Smooth muscle cell (in vitro differentiated cells): Measurements from ENCODE around the gene LRPAP1. TPM values are rescaled to one million over a fixed set of nuclear protein-coding genes. Genes with fewer than 3 reads are reported as not detected.

Experiments
- DNase-seq: peaks from one replicate; lab custom pipeline; 2025; ENCODE audit not compliant: unreplicated experiment; lab: John Stamatoyannopoulos, UW
- H2AFZ ChIP-seq: fragments of 200-600 bp; sonication (generic); 2 replicates; pipeline ENCODE4 v1.6.0; 2016; ENCODE audit warnings: antibody characterized with exemption, low read depth, mild to moderate bottlenecking
- H3F3A ChIP-seq: fragments of 200-600 bp; sonication (generic); 2 replicates; pipeline ENCODE4 v1.6.0; 2017; ENCODE audit warnings: antibody characterized with exemption, low read depth
- H3K27ac ChIP-seq: fragments of 200-600 bp; sonication (generic); 2 replicates; pipeline ENCODE4 v1.5.1; 2016; ENCODE audit warnings: low read depth, mild to moderate bottlenecking
- H3K27me3 ChIP-seq: fragments of 200-600 bp; sonication (generic); 2 replicates; pipeline ENCODE4 v1.6.1; 2016; ENCODE audit warnings: low read depth, mild to moderate bottlenecking
- H3K36me3 ChIP-seq: fragments of 200-600 bp; sonication (generic); 2 replicates; pipeline ENCODE4 v1.5.1; 2016; ENCODE audit warnings: low read depth
- H3K4me1 ChIP-seq: fragments of 200-600 bp; sonication (generic); 2 replicates; pipeline ENCODE4 v1.5.1; 2016; ENCODE audit warnings: low read depth
- H3K4me2 ChIP-seq: fragments of 200-600 bp; sonication (generic); 2 replicates; pipeline ENCODE4 v1.6.0; 2016; ENCODE audit warnings: mild to moderate bottlenecking
- H3K4me3 ChIP-seq: fragments of 200-600 bp; sonication (generic); 2 replicates; pipeline ENCODE4 v1.5.1; 2016; ENCODE audit warnings: mild to moderate bottlenecking
- H3K79me2 ChIP-seq: fragments of 200-600 bp; sonication (generic); 2 replicates; pipeline ENCODE4 v1.6.0; 2016; ENCODE audit warnings: low read depth, mild to moderate bottlenecking
- H3K9ac ChIP-seq: fragments of 200-600 bp; sonication (generic); 2 replicates; pipeline ENCODE4 v1.6.0; 2016; ENCODE audit warnings: low read depth
- H3K9me3 ChIP-seq: fragments of 200-600 bp; sonication (generic); replicated peaks from 2 replicates; pipeline ENCODE4 v1.5.1; 2016; ENCODE audit warnings: low read depth
- H4K20me1 ChIP-seq: fragments of 200-600 bp; sonication (generic); 2 replicates; pipeline ENCODE4 v1.6.0; 2016; ENCODE audit warnings: low read depth
- CTCF ChIP-seq: fragments of 200-600 bp; sonication (generic); IDR thresholded peaks from 2 replicates; pipeline ENCODE4 v1.5.1; 2017; ENCODE audit warnings: borderline replicate concordance, mild to moderate bottlenecking, antibody characterized with exemption; ENCODE audit not compliant: insufficient read depth, poor library complexity, severe bottlenecking
- WGBS: methylation state at CpG from one replicate; pipeline ENCODE4 v1.1.7; 2016; ENCODE audit warnings: low lambda C conversion rate; 5-methylcytosine and 5-hydroxymethylcytosine counted together
- polyA plus RNA-seq: library from polyadenylated mRNA; unstranded; fragments of >200 nt; fragmentation: Nextera tagmentation; extraction: Ambion mirVana; gene quantifications from 2 replicates; pipeline ENCODE4 v1.2.1, GENCODE V29; 2016
- total RNA-seq: library from RNA; depleted of rRNA; stranded (reverse); fragments of >200 nt; gene quantifications from 2 replicates; pipeline ENCODE4 v1.2.3, GENCODE V29; 2014

The LRPAP1 gene
- total and polyA plus RNA-seq, 2 experiments from 2014 or later, result 82.6 to 277 TPM

- no peaks in the 10 kb centered on the region for H3K9me3 ChIP-seq
- no peaks in the 10 kb centered on the region for H3F3A ChIP-seq
- peaks cover 31% of the 10 kb centered on the region for H3K27me3 ChIP-seq
- no peak for TF ChIP-seq CTCF
- H3K4me1 ChIP-seq, result no peaks in the 10 kb centered on the region
- no peak for DNase-seq
- H3K27ac ChIP-seq, result no peak overlapping the region
- no peak overlapping the region for H3K4me3 ChIP-seq
- H3K9ac ChIP-seq, result no peak overlapping the region
- H3K79me2 ChIP-seq, result no peaks in the 10 kb centered on the region
- no peaks in the 10 kb centered on the region for H4K20me1 ChIP-seq
- H2AFZ ChIP-seq, result no peak overlapping the region
- no peaks in the 10 kb centered on the region for H3K36me3 ChIP-seq
- H3K4me2 ChIP-seq, result no peak overlapping the region
- WGBS, result 84% methylated on average over 15 of the region's 15 CpGs
Measured at GRCh38 chr4:3464349-3464905, 67.8 kb downstream of the LRPAP1 start.

- no peak overlapping the region for H3K9ac ChIP-seq
- H2AFZ ChIP-seq, result no peak overlapping the region
- H3K27me3 ChIP-seq, result peaks cover 31% of the 10 kb centered on the region
- no peak for TF ChIP-seq CTCF
- H3K4me2 ChIP-seq, result peak overlapping the region; percentile 92
- H3K9me3 ChIP-seq, result no peaks in the 10 kb centered on the region
- H3F3A ChIP-seq, result no peaks in the 10 kb centered on the region
- H4K20me1 ChIP-seq, result no peaks in the 10 kb centered on the region
- H3K4me3 ChIP-seq, result peak overlapping the region; percentile 41
- no peaks in the 10 kb centered on the region for H3K36me3 ChIP-seq
- no peaks in the 10 kb centered on the region for H3K4me1 ChIP-seq
- DNase-seq, result no peak
- H3K27ac ChIP-seq, result no peak overlapping the region
- no peaks in the 10 kb centered on the region for H3K79me2 ChIP-seq
- 69% methylated on average over 38 of the region's 43 CpGs for WGBS
Measured at GRCh38 chr4:3463556-3464348, 68.5 kb downstream of the LRPAP1 start.

GRCh38 chr4:3462790-3463415 is 69.3 kb downstream of the LRPAP1 start, which contains the start of gene DOK7:
Gene DOK7, plus strand, starts transcription at chr4:3463306. Its CDS starts 70 bp downstream, at chr4:3463376.
- H3K27ac ChIP-seq, result no peak within 1 kb of the TSS
- peaks cover 31% of the 10 kb centered on the region for H3K27me3 ChIP-seq
- peak within 1 kb of the TSS; percentile 92 for H3K4me2 ChIP-seq
- no peaks in the 10 kb centered on the region for H3K4me1 ChIP-seq
- peak within 1 kb of the TSS; percentile 41 for H3K4me3 ChIP-seq
- no peaks in the 10 kb centered on the region for H3F3A ChIP-seq
- 67% methylated on average over 4 of the region's 44 CpGs for WGBS
- H3K9me3 ChIP-seq, result no peaks in the 10 kb centered on the region
- H4K20me1 ChIP-seq, result no peaks in the 10 kb centered on the region
- no peak within 1 kb of the TSS for H3K9ac ChIP-seq
- H3K79me2 ChIP-seq, result no peaks in the 10 kb centered on the region
- no peaks in the 10 kb centered on the region for H3K36me3 ChIP-seq
- no peak within 1 kb of the TSS for H2AFZ ChIP-seq
- TF ChIP-seq CTCF, result no peak
- DNase-seq, result no peak
